B cell (primary cell): ENCODE results near the gene SMIM36.

Experiments
- EZH2 ChIP-seq: IDR thresholded peaks from 2 replicates; pipeline ENCODE4 v1.6.1; 2012; ENCODE audit warnings: borderline replicate concordance, low read depth, mild to moderate bottlenecking, moderate library complexity, low read length; ENCODE audit not compliant: insufficient read depth, poor library complexity, severe bottlenecking
- TF ChIP-seq, protein P1 (sequence below): fragments of 200-600 bp; IDR thresholded peaks from one replicate; pipeline ENCODE4 v1.8.0; 2022; ENCODE audit warnings: antibody characterized with exemption, mild to moderate bottlenecking

DNA sequence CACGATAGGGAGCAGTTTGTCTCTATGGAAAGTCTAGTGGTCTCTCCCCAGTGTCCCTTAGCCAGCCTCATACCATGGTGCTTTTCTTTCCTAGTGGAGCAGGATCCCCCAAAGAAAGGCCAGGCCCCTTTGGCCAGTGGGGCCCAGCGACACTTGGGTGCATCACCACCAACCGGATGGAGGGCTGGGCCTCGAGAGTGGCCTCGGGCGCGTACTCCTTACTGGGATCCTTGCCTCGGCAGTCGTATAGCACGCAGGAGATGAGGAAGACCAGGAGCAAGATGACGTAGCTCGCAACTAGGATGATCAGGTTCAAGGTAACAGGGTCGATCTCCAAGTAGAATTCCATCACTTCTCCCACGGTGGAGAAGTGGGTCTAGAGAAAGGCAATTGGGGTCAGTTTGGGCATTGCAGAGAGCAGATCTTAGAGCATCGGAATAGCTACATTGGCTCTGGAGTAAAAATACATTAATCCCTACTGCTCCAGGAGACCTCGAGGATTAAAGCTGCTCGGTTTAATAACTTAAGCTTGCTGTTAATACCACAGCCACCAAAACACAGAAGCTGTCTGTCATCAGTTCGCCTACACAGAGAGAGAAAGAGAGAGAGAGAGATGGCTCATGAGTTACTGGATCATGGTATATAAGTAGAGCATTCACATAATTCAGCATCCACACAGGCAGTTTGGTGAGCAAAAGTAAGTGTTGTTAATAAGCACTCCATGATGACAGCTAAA is at the start of gene SMIM36:
- TF ChIP-seq, protein P1, sequence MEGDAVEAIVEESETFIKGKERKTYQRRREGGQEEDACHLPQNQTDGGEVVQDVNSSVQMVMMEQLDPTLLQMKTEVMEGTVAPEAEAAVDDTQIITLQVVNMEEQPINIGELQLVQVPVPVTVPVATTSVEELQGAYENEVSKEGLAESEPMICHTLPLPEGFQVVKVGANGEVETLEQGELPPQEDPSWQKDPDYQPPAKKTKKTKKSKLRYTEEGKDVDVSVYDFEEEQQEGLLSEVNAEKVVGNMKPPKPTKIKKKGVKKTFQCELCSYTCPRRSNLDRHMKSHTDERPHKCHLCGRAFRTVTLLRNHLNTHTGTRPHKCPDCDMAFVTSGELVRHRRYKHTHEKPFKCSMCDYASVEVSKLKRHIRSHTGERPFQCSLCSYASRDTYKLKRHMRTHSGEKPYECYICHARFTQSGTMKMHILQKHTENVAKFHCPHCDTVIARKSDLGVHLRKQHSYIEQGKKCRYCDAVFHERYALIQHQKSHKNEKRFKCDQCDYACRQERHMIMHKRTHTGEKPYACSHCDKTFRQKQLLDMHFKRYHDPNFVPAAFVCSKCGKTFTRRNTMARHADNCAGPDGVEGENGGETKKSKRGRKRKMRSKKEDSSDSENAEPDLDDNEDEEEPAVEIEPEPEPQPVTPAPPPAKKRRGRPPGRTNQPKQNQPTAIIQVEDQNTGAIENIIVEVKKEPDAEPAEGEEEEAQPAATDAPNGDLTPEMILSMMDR = no peak
- no peak for TF ChIP-seq EZH2
